Middle frontal gyrus (tissue), 1 donor: ENCODE measurements around the gene ALDH2.
"Not testable (repeated sequence)": the region's sequence is repeated elsewhere in the genome, so short reads cannot be mapped to it uniquely, and the experiment has no call there.

Experiments
- DNase-seq: peaks from one replicate; pipeline ENCODE4 v3.0.0-alpha.2; 2015; ENCODE audit warnings: low spot score; ENCODE audit errors: extremely low spot score

The ALDH2 gene

DNA sequence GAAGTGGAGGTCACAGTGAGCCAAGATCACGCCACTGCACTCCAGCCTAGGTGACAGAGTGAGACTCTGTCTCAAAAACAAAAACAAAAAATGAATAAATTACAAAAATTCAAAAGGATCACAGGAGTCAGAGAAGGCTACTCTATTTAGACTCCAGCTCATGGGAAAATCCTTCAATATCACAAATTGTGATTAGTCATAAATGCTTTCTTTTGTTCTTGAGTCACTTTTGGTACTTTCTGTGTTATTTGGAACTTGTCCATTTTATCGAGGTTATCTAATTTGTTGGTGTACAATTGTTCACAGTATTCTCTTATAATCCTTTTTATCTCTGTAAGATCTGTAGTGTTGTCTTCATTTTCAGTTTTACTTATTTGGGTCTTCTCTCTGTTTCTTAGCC is 18.9 kb downstream of the ALDH2 start:
- no peak for DNase-seq

DNA sequence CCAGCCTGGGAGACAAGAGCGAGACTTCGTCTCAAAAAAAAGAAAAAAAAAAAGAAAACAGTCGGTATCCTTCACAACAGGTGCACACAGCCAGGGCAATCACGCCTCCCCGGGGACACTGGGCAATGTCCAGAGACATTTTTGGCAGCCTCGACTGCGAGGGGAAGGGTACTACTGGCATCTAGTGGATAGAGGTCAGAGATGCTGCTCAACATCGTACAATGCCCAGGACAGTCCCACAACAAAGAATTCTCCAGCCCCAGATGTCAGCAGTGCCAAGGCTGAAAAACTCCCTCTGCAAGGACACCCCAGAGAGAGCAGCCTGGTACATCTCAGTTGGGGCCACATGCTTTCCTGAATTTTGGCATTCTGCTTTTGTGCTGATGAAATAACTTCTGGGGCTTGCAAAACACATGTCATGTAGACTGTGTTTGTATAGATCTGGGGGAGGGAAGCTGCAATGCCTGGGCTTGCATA is 21.5 kb downstream of the ALDH2 start:
- DNase-seq = no peak

DNA sequence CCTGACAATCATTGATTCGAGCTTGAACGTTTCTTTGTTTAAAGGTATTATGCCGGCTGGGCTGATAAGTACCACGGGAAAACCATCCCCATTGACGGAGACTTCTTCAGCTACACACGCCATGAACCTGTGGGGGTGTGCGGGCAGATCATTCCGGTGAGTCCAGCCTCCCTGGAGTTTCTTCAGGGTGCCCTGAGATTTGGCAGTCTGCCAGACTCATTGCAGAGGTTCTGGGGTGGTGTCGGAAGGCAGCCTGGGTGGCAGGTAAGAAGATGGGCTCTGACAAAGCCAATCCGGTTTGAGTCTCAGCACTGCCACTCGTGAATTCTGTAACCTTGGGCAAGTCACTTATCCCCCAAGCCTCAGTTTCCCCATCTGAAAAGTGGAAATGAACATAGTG is 23.0 kb downstream of the ALDH2 start:
- DNase-seq = no peak

DNA sequence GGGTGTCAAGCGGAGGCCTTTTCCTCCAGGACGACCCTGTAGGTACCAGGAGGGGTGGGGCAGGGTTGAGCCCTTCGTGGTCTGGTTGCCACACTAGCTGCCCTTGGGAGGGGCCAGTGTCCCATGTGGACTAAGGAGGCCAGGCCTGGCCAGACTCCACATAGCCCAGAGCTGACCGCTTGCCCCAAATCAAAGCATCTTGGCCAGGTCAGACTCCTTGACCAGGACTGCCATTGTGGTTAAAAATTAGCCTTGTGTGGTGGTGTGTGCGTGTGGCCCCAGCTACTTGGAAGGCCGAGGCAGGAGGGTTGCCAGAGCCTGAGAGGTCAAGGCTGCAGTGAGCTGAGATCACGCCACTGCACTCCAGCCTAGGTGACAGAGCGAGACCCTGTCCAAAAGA is 24.8 kb downstream of the ALDH2 start:
- no peak for DNase-seq

DNA sequence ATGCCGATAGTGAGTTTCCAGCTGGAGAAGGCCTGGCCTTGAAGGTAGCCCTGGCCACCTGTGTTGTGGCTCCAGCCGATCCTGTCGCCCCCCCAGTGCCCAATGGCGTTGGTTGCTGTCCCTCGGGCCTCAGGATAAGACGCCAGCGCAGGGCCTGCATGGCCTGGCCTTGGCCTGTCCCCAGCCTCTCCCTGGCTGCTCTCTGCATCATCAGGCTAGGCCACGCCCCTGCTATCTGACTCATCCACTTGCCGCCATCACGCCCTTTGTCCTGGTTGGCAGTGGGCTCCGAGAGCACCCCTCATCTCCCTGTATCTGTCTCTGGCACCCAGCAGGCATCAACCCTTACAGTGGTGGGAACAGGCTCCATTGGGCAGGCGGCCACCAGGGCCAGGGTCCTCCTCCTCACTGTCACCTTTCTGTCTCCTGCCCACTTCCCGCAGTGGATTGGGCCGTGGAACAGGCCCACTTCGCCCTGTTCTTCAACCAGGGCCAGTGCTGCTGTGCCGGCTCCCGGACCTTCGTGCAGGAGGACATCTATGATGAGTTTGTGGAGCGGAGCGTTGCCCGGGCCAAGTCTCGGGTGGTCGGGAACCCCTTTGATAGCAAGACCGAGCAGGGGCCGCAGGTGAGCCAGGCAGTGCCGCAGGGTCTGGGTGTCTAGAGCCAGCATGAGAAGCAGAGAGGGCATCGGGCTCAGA is 25.6 kb downstream of the ALDH2 start:
- DNase-seq = no peak

DNA sequence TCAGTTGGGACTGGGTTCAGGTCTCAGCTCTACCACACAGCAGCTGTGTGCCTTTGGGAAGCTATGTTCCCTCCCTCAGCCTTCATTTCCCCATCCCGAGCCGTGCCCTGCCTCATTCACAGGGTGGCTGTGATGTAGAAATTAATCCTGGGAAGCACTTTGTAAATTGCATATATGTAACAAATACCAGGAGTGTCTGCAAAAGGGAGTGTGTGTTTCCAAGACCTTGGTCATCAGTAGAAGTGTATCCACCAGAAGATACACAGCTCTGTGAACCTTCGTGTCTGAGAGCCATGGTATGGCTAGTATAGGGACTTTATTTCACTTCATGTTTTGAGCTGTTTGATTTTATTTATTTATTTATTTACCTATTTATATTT is 26.1 kb downstream of the ALDH2 start:
- no peak for DNase-seq

DNA sequence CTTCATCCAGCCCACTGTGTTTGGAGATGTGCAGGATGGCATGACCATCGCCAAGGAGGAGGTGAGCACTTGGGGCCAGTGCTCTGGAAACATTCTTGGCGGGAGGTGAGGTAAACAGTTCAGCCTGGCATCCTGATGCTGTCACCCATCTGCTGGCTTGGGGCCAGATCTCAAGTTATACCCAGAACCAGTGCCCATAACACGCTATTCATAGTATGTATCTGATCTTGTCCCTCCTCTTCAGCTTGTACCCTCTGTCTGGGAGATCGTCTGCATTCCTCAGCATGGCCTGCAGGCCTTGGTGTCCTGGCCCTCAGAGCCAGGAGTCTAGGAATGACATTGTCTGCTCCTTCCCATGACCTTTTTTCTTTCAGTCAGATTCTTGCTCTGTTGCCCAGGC is 31.4 kb downstream of the ALDH2 start:
- DNase-seq = no peak

DNA sequence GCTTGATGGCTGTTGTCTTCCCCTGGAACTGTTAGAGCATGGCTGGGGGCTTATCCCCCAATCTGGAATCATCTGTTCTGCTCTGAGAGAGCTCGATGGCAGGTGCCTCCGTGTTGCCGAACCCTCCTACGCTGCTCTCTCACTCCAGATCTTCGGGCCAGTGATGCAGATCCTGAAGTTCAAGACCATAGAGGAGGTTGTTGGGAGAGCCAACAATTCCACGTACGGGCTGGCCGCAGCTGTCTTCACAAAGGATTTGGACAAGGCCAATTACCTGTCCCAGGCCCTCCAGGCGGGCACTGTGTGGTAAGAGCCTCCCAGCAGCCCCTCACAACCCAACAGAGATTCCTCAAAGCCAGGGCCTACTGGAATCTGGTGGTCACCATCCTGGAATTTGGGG is 33.0 kb downstream of the ALDH2 start:
- DNase-seq = no peak

DNA sequence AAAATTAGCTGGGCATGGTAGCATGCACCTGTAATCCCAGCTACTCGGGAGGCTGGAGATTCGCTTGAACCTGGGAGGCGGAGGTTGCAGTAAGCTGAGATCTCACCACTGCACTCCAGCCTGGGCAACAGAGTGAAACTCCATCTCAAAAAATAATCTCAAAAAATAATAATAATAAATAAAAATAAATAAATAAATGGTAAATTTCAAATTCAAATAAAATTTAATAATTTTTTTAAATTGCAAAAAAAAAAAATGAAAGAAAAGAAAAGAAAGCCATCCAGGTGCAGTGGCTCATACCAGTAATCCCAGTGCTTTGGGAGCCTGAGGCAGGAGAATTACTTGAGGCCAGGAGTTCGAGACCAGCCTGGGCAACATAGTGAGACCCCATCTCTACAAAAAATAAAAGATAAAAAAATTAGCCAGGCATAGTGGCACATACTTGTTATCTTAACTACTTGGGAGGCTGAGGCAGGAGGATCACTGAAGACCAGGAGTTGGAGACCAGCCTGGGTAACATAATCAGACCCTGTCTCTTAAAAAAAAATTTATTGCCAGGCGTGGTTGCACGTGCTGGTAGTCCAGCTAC is 36.4 kb downstream of the ALDH2 start:
- DNase-seq = no peak

DNA sequence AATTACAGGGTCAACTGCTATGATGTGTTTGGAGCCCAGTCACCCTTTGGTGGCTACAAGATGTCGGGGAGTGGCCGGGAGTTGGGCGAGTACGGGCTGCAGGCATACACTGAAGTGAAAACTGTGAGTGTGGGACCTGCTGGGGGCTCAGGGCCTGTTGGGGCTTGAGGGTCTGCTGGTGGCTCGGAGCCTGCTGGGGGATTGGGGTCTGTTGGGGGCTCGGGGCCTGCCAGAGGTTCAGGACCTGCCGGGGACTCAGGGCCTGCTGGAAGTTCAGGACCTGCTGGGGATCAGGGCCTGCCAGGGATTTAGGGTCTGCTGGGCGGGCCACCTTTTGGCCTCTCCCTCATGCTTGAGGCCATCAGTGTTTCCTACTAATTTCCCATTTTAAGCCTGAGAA is 37.1 kb downstream of the ALDH2 start:
- no peak for DNase-seq

DNA sequence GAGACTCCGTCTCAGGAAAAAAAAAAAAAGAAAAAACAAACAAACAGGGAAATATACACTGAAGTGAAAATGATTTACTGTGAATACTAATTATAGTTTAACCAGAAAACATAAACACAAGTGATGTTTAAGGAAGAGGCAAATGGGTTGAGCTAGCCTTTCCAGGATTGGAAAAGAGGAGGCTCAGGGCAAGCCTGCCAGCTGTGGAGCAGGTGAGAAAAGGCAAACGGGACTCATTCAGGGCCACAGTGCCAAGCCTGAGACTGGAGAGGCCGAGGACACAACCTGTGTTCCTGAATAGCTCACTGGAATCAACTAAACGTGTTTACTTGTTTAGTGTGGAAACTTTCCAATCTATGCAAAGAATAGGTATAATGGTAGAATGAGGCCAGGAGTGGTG is 39.6 kb downstream of the ALDH2 start:
- no peak for DNase-seq

DNA sequence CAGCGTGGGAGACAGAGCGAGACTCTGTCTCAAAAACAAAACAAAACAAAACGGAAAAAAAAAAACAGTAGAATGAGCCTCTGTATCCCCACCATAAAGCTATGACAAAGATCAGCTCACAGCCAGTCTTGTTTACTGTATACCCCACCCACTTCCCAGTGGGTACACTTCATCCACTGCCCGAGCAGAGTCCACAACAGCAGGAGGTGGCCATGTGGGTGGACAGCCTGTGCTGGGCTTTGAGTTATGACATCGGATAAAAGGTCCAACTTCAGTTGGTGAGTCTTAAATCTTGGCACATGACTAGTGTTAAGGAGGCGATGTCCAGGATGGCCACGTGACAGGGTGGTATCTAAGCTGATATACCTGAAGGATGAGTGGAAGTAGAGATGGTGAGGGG is 40.5 kb downstream of the ALDH2 start:
- no peak for DNase-seq

DNA sequence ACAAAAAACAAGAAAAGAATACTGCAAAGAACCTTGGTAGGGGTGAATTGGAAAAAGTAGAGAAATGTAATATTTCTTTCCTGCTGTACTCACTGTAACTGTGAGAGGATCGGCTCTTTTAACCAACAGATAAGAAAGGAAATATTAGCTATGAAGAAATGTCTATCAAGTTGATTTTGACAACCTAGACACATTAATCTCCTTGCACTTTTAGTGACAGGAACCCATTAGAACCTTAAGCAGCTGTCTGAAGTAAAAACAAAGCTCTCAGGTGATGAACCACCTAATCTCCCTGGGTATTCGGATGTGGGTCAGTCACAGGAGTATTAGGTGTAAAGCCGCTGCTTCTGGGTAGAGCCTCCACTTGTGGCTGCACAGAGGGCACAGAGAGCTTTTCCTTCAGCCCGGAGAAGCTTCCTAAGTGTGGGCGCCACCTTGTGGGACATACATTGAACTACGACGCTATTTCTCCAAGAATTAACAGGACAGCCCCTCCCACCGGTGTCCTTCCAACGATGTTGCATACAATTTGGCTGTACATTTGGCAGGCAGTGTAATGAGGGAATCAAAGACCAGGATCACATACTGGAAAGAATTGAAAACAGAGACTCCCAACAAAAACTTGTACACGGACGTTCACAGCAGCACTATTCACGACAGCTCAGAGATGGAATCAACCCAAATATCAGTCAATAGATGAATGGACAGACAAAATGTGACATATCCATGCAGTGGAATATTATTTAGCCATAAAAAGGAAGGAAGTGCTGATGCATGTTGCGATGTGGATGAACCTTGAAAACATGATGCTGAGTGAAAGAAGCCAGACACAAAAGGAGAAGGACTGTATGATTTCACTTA is 46.4 kb downstream of the ALDH2 start:
- peak; percentile 71 for DNase-seq

DNA sequence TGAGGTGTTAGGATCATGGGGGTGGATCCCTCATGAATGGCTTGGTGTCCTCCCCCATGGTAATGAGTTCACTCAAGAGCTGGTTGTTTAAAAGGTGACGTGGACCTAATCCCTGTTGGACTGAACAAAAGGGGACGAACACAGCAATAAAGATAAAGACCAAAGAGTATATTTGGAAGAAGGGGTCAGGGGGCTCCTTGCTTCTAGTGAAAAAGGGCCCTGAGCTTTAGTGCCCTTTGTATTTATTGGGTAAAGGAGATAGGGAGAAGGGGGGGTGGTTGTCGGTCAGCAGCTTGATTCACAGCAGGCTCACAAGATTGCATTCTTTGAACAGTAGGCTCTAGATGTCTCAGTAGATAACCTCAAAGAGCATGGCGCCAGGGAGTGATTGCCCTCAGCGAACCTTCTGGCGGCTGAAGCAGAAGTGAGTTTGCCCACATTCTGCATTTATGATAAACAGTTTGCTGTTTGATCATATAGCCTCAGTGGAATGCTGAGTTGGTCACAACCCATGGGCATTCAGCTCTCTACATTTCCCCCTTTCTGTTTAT is 49.4 kb downstream of the ALDH2 start:
- DNase-seq = no peak

DNA sequence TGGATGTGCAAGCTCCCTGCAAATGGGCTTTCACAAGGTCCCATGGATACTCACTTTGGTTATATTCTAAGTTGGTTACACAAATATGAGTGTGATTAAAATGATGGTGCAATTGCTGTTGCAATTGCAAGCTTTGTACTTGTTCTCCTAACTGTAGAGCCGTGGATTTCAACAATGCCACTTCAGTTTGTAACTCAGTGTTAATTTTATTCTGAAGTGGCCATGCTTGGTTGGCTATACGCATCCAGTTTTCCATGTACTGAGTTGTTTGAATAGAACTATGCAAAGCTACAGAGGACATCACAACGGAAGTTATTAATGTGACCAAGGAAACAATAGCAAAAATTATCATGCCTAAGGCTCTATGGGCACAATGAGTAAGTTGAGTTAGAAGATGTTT is 50.2 kb downstream of the ALDH2 start:
- not testable (repeated sequence) for DNase-seq

DNA sequence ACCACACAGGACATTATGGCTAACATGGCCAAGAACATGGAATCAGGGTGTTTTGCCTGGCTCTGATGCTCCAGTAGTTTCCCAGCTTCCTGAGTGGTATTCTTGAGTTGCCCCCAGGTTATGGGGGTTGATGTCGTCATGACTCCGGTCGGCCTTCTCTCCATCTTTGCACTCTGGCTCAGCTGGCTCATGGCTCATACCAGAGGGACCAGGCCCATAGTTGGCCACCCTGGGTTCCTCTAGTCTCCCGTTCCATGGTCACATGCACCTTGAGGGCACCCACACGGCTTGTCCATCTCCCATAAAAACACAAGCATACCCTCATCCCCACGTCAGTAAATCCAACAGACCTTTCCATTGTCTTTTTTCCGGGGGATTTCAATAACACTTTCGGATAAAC is 51.6 kb downstream of the ALDH2 start:
- DNase-seq = no peak

DNA sequence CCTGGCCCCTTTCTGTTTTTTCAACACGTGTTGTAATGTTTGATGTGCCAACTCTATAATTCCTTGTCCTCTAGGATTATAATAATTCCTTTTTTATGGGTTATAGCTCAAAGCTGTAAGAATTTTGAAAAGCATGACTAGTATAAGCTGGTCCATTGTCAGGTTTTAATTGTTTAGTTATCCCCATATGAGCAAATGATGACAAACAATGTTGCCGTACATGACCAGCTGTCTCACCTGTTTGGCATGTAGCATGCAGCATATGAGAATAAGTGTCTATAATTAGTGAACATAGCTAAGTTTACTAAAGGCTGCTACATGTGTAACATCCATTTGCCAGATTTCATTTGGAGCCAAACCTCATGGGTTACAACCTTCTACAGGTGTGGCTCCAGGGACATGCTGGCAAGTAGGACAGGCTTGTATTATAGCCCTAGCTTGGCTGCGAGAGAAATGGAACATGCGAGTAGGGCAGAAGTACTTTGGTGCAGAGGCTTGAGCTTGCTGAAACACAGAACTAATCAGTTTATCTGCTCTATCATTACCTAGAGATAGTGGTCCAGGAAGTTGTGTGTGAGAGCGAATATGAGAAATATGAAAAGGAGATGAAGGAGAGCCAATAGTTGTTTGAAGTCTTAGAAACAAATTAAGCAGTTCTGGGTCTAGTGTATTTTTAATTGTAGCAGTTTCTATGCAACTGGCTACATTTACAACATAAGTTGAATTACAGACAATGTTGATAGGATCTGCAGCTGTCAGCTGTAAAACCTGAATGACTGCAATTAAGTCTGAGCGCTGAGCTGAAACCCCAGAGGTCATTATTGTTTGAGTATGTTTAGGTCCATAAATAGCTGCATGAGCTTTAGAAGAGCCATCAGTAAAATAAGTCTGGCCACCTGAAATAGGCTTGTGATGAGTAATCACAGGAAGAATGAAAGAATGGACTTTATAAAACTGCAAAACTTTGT is 52.7 kb downstream of the ALDH2 start:
- DNase-seq = no peak

DNA sequence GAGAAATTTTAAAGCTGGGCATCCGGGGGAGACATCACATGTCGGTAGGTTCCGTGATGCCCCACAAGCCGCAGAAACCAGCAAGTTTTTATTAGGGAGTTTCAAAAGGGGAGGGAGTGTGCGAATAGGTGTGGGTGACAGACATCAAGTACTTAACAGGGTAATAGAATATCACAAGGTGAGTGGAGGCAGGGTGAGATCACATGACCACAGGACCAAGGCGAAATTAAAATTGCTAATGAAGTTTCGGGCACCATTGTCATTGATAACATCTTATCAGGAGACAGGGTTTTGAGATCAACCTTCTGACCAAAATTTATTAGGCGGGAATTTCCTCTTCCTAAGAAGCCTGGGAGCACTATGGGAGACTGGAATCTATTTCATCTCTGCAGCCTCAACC is 54.1 kb downstream of the ALDH2 start:
- not testable (repeated sequence) for DNase-seq

DNA sequence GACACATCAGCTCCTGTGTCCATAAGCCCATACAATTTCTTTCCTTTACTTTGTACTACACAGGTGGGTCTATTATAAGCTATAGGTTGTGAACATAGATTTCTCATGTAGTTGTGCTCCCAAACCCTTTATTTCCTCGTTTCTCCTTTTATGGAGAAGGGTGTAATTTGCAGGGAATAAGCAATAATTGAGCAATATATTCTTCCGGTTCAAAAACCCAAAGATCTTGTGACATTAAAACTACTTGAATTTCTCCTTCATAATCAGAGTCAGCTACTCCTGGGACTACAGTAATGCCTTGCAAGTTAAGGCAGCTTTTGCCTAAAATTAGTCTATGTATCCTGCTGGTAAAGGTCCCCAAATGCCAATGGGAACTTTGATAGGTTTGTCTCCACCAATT is 56.2 kb downstream of the ALDH2 start:
- DNase-seq = no peak

DNA sequence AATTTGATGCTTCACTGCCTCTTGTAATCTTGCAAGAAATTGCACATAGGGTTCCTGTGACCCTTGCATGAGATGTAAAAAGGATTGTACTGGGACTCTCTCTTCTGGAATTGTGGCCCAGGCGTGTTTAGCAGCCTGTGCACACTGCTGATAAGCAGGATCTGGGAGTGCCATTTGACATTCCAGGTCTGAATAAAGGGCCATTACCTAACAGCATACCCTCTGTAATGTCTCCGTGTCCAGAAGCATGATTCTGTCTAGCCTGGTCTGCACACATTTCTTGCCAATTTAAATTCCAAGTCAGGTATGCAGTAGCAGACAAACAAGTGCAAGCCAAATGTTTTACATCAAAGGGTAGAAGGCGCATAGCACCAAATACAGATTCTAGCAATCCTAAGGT is 57.2 kb downstream of the ALDH2 start:
- DNase-seq = no peak

DNA sequence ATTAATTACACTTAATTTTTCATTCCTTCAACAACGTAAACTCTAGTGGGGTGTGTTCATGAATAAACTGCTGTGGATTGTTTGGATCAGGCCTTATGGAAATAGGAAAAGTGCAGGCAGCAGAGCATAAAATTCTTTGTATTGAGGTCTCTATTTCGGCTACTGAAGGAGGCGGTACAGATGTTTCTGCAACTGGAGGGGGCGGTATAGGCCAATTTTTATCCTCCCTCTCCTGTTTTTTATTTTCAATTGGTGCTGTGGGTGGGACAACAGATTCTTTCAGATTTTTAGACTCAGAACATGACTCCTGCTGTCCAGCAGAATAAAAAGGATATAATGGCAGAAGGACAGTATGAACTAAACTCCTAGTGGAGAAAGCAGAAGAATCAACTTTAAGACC is 57.6 kb downstream of the ALDH2 start:
- DNase-seq = not testable (repeated sequence)
